22Rv1 (cell line): ENCODE measurements around the gene DTNBP1.

Experiments used
- CTCF ChIP-seq: fragments of 450-650 bp; IDR thresholded peaks from 2 replicates; pipeline ENCODE4 v1.5.1; 2017; ENCODE audit warnings: mild to moderate bottlenecking
- ZFX ChIP-seq: fragments of 450-650 bp; IDR thresholded peaks from 2 replicates; pipeline ENCODE4 v1.6.1; 2017; ENCODE audit warnings: antibody characterized with exemption, borderline replicate concordance

GRCh38 chr6:15626160-15626559 is 36.7 kb downstream of the DTNBP1 start:
- no peak for TF ChIP-seq CTCF
- TF ChIP-seq ZFX, result no peak
